ENCODE results near the gene MDH1. TPM values are rescaled to one million over a fixed set of nuclear protein-coding genes. Genes with fewer than 3 reads are reported as not detected.
"Not testable (repeated sequence)": the region's sequence is repeated elsewhere in the genome, so short reads cannot be mapped to it uniquely, and the experiment has no call there.

Gene MDH1
- total RNA-seq, 1 donor = 65.4 TPM

DNA sequence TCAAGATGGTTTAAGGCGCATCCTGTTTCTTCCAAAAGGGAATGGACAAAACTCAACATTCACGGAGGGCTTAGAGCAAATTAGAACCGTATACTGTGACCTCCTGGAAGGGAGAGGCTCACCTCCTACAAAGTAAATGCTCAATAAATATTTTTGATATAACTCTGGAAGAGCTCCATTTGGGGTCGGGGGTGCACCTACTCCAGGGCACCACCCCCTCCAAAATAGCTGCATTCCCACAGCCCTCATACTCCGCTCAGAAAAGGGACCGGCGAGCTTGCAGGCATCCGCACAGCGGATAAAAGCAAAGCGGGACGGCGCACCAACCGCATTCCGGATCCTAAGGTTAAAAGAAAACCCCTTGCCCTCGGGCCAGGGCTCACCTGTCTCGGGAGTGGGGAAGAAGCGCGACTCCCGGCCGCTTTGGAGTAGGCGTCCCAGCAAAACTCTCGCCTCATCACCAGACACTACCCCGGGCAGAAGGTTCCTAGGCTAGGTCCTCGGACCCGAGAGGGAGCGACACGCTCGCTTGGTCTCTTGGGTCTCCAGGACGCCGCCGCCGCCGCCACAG, 864 bp upstream of the MDH1 start:
- no peak for DNase-seq (ENCODE audit: low read depth in 2 of 3, low spot score in 2 of 3)

DNA sequence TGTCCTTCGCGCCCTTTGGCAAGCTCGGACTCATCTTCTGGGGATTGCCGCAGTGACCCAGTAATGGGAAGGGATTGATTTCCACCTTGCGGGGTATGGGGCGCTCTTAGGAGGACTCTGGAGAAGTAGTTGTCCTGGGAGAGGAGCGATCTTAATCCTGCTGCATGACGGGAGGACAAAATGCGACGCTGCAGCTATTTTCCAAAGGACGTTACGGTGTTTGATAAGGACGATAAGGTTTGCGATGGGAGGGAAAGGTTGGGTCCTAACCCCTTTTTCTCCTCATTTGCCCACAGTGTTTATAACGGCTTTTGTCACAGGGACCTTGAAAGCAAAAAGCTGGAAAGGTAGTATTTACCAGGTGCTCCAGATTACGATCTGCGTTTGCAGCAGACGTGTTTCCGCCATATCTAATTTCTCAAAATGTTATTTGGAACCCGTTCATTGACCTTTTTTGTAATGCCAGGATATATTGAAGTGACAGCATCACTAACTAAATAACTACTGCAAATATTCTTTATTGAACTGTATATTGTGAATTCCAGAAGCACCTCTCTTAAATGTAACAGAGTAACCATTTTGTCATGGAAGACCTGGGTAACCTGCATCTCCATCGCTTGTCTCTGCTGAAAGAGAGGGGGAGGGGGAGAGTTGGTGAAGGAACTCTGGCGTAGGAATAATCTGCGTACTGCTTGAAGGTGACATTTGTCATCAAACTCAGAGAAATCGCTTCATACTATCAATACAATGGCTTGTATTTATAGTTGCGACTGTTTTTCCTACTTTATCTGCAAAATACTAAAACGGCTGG, 590 bp downstream of the MDH1 start:
- DNase-seq (ENCODE audit: low read depth in 2 of 3, low spot score in 2 of 3) = peak in 1 of 3 donors; percentile 7

DNA sequence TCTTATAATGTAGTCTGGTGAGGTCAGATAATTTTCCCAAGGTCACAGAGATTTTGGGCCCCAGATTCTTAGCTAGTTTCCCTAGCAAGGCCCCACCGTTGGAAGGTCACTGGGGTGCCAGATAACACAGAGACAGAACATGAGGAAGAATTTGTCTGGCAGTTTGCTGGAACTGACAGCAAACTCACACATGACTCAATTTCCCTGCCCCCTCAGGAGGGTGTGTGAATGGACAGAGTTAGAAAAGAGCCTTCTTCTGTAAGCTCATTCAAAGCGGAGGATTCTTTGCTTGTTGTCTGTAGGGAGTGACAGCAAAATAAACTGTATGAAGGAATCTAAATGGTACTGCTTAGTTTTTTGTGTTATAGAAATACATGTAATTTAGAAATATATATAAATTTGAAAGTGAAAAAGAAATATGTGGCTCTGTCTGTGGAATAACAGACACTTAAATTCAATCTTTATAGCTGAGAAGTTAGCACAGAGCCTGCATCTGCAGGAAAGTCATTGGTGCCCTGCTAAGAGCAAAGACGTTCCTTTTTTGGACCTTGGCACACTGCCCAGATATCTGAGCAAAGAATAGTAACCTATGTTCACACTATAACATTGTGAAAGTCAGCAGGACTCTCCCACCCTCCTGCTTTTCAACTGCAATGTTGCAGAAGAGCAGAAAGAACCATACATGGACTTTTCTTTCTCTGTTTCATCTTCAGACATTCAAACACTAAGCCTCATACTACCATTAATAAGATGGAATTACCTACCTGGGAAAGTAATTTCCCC, 2.1 kb downstream of the MDH1 start:
- DNase-seq (ENCODE audit: low read depth in 2 of 3, low spot score in 2 of 3) = no peak

DNA sequence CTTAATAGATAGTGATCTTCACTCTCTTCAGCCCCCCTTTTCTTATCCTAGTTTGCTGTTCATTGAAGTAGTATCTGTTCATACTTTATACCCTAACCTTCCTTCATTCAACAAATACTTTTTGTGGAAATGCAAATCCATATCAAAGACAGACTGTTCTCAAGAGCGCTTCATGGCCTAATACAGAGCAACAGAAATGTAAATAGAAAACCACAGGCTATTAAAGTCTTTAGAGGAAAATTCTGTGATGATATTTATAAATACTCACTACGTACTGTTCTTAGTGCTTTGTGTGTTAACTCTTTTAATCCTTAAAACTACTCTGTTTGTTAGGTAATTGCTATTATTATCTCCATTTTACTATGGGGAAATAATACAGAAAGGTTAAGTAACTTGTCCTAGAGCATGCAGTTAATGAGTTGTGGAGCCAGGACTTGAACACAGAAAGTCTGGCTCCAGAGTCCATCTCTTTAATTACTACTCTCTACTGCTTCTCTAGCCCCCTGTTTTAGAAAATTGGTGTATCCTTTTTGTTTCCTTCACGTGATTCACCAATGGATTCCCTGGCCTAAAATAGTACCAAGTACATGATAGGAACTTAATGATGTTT, 2.9 kb downstream of the MDH1 start:
- DNase-seq (ENCODE audit: low read depth in 2 of 3, low spot score in 2 of 3) = no peak

DNA sequence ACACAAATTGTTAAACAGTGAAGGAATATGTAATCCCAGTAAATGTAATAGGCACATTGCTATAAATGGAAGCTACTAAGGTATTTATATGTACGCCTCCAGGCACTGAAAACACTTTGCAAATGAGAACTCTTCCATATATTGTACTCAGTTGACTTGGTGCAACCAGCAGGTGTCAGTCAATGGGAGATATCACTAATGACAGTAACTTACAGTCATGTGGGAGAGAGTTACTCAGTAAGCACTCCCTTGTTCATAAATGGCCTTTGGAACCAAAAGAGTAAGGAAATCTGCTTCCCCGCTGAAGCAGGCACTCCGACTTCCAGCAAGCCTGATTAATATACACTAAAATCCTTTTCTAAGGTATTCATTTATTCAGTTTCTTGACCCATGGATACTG, 5.9 kb downstream of the MDH1 start:
- no peak for DNase-seq (ENCODE audit: low read depth in 2 of 3, low spot score in 2 of 3)

DNA sequence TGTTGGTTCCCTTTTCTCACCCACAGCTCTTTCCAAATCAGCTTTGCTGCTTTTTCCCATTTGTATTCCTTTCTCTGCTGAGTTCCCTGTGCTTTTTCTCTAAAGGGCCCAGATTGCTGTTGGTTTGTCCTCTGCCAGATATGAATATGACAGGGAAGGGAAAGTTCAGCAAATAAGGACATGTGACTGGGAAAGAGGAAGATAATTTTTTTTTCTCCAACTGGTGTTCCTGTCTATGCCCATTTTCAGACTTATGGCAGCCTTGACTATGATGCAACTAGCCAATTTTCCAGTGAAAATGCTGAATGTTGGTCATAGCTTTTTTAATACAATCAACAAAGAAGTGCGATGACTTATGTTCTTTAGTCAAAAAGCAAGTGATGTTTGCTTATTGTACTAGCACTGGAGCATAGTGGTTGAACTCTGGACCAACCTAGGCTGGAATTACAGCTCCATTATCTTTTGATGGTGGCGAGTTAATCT, 7.7 kb downstream of the MDH1 start:
- no peak for DNase-seq (ENCODE audit: low read depth in 2 of 3, low spot score in 2 of 3)

DNA sequence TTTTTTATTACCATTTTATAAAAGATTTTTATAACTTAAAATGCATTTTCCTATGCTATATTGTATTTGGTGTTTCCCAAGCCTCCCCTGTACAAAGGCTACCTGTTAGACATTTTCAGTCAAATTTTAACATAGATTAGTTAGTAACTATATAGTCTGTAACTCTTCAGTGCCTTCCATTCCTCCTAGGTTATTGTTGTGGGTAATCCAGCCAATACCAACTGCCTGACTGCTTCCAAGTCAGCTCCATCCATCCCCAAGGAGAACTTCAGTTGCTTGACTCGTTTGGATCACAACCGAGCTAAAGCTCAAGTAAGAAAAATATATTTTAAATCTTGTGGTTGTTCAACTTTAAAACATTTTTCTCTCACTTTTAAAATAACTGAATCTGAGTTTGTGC, 10.2 kb downstream of the MDH1 start:
- DNase-seq (ENCODE audit: low read depth in 2 of 3, low spot score in 2 of 3) = no peak

DNA sequence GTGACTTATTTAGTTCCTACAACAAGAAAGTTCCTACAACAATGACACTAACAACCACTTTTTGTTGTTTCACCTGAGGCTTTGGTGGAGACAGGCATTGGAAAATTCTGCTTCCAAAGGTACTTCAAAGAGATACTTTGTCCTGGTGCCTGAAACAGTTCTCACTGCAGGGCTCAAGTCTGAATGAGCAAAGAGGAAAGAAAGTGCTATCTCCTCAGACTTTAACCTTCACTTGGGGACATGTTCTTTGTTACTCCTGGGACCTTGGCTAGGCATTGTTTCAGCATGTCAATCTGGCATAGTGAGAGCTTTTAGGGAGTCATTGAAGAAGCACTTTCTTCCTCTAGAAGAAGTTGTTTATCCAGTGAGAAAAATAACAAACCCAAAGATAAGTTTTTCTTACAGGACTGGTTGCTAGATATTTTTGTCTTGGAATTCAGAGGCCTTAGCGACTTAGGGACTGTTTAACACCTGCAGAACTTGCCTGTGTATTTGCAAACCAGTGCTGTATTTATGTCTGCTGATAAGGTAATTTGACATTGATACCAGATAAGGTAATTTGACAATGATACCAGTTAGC, 12.2 kb downstream of the MDH1 start:
- no peak for DNase-seq (ENCODE audit: low read depth in 2 of 3, low spot score in 2 of 3)

DNA sequence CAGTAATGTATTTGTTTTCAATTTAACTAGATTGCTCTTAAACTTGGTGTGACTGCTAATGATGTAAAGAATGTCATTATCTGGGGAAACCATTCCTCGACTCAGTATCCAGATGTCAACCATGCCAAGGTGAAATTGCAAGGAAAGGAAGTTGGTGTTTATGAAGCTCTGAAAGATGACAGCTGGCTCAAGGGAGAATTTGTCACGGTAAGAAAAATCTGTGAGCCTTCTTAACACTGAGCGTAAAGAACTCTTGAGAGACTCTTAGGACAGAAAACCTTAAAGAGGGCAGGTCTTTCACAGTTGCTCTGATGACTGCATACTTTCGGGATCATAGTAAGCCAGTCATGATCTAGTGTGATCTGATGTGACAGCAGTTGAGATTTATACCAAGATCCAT, 15.9 kb downstream of the MDH1 start:
- DNase-seq (ENCODE audit: low read depth in 2 of 3, low spot score in 2 of 3) = no peak

DNA sequence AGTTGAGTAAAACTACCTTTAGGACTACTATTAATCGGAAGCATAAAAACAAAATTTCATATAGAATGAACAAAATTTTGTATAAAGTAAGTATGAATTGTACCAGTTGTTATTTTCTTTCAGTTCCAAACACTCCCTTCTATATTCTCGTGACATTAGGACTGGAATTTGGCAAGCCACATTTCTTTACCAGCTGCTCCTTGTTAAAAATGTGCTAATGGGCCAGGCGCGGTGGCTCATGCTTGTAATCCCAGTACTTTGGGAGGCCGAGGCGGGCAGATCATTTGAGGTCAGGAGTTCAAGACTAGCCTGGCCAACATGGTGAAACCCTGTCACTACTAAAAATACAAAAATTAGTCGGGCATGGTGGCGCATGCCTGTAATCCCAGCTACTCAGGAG, 20.1 kb downstream of the MDH1 start:
- DNase-seq (ENCODE audit: low read depth in 2 of 3, low spot score in 2 of 3) = not testable (repeated sequence)

DNA sequence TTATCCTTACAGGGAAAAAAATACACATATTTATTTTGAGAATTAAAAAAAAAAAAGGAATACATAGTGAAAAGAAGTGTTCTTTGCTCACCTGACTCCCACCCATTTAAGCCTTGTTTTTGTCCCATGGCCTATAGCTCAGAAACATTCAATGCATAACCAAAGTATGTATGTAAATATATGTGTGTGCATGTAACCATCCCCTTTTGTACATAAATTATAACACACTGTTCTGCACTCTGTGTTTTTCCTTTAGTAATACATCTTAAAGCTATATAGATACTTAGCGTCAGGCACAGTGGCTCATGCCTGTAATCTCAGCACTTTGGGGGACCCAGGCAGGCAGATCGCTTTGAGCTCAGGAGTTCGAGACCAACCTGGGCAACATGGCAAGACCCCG, 21.8 kb downstream of the MDH1 start:
- DNase-seq (ENCODE audit: low read depth in 2 of 3, low spot score in 2 of 3) = no peak

DNA sequence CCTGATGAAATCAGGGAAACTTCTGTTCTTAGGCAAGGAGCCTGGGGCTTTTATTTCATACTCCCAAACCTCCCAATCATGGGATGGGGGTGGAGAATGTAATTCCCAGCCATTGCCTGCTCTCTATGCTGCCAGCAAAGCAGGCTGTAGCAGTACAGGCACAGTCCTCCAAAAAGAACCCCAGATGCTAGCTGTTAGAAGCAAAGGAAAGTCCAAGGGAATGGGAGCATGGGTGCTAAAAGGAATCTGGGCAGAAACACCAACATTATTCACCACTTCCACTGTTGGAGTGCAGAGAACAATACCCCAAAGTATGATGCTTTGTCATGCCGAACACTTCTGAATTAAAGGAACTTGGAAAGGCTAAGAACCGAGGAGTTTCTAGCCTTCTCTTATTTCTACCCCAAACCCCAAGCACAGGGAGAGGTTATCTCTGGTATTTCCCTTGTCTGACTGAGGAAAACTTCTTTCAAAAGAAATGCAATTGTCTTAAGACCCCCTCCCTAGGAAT, 24.7 kb downstream of the MDH1 start:
- no peak for DNase-seq (ENCODE audit: low read depth in 2 of 3, low spot score in 2 of 3)

DNA sequence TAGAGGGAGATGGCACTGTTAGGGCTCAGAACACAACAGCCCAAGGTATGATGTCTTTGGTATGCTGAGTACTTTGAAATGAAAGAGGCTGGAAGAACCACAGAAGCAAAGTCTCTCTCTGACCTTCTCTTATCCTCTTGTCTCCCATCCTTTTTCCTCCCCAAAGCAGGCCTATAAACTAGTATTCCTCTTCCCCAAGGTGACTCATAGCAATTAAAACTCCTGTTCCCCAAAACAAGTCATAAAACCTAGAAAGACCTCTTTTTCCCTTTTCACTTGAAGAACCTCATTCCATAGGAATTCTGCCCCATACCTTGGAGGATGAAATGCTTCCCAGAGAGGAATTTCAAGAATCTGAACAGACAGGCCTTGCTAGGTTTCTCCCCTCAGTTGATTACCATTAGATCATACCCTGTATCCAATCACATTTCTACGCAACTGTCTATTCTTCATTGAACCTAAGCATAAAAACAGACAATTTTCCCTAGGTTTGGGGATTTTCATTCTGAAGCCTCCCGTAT, 25.7 kb downstream of the MDH1 start:
- no peak for DNase-seq (ENCODE audit: low read depth in 2 of 3, low spot score in 2 of 3)

DNA sequence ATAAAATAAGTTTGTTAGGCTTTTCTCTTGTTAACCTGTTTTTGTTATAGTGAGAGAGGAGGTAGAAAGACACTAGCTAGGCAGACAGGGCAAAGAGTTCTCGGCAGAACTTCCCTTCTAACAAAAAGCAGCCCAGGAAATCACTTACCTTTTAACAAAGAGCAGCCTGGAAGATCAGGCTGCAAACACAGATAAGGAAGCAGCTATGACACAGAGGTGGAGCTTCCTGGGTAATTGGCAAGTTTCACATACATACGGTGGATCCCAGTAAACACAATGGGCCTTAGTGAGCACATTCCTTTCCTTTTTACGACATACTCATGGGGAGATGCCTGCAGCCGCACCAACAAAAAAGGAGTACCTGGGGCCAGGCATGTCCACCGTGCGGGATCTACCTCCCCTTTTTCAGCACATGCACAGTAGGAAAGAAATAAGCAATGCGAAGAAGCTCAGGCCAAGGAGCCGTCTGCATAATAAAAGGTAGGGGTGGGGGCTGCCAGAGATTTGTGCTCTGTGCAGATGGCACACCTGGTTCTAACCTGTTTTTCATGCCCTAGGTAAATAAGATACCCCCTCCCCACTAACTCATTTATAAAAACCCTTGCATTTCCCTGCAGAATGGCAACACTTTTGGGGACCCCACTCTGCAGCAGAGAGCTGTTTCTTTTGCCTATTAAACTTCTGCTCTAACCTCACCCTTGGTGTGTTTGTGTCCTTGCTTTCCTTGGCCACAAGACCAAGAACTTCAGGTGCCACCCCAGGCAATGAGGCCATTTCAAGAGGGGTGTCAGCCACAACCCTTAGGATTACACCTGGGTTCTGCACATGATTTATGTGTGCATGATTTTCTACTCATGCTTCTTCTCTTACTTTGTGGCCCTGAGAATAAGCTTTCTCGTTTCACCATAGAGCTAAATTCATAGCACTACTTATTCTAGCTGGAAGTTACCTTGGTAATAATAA, 26.5 kb downstream of the MDH1 start:
- no peak for DNase-seq (ENCODE audit: low read depth in 2 of 3, low spot score in 2 of 3)

DNA sequence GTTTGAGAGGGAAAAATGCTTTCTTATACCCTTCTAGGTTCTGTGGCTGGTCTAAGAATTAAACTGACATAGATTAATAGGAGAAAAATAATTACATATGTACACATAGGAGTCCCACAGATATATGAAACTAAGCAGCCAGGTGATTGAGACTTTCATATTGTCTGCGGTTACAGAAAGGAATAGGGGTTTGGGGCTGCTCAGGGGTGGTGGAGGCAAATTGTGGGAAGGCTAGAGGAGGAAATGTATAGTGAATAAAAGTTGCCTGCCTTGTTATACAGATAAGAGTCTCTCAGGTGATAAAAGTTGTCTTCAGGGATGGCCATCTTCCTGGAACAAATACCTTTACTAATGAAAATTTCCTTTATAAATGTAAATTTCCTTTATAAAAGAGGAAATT, 28.6 kb downstream of the MDH1 start:
- DNase-seq (ENCODE audit: low read depth in 2 of 3, low spot score in 2 of 3) = no peak

DNA sequence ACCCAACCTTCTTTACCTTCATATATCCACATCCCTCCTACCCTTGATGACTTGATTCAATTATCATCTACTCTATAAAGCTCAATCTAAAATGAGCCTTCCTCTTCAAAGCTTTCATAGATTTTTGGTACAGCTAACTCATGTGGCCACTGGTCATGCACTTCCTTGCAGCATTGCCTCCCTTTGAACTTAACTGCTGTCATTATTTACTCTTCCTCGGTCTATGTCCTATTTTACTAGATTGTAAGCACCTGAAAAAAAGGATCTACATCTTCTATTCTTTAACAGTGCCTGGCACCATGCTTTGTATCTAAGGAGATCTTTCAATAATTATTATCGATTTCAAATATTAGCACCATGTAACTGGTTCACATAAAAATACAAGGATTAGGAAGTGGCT, 30.6 kb downstream of the MDH1 start:
- DNase-seq (ENCODE audit: low read depth in 2 of 3, low spot score in 2 of 3) = no peak

DNA sequence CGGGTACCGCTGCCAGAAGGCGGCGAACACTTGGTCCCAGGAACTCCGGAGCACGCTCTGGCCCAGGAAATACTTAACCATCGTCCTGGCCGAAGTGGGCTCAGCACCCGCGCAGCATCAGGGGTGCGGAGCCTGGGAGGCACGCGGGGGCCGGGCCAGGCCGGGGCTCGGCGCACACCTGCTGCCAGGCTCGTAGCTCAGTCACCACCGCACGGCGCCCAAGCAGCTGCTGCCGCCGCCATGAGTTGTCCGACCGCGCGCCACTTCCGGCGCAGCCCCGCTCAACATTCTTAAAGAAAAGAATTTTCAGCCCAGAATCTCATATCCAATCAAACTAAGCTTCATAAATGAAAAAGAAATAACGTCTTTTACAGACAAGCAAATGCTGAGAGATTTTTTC, 34.0 kb downstream of the MDH1 start:
- no peak for DNase-seq (ENCODE audit: low read depth in 2 of 3, low spot score in 2 of 3)

DNA sequence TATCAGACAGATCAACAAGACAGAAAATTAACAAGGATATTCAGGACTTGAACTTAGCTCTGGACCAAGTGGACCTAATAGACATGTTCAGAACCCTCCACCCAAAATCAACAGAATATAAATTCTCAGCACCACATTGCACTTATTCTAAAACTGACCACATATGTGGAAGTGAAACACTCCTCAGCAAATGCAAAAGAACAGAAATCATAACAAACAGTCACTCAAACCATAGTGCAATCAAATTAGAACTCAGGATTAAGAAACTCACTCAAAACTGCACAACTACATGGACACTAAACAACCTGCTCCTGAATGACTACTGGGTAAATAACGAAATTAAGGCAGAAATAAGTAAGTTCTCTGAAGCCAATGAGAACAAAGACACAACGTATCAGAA, 35.0 kb downstream of the MDH1 start:
- DNase-seq (ENCODE audit: low read depth in 2 of 3, low spot score in 2 of 3) = not testable (repeated sequence)

DNA sequence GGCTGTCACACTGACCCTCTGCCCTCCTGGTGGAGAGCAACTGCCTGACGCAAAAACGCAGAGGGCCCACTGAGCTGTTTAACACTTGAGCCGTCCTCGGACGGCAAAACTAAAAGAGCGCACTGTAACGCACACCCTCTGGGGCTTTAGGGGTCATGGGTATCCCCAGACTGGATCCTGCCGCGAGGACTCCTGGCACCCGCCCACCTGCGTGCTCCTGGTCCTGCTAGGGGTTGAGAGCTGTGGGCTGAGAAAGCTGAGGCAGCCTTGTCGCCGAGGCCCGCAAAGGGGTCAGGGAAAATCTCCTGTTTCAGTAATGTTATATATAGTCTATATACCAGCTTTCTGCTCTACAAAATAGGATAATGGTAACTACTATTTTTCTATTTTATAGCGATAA, 39.1 kb downstream of the MDH1 start:
- no peak for DNase-seq (ENCODE audit: low read depth in 2 of 3, low spot score in 2 of 3)

All from hematopoietic multipotent progenitor cell (in vitro differentiated cells).